Prostate gland (tissue), 2 donors: ENCODE data around the gene RSPH1. TPM values are rescaled to one million over a fixed set of nuclear protein-coding genes. Genes with fewer than 3 reads are reported as not detected.

Experiments
- DNase-seq: peaks from one replicate; pipeline ENCODE4 v3.0.0-alpha.2; 2019; ENCODE audit warnings: low spot score
- H3K27ac ChIP-seq, 2 donors: fragments of 200-600 bp; sonication (generic); 2 replicates each; pipeline ENCODE4 v1.5.1; 2017 to 2019
- H3K27me3 ChIP-seq: fragments of 200-600 bp; sonication (generic); replicated peaks from 2 replicates; pipeline ENCODE4 v1.5.1; 2019; ENCODE audit not compliant: insufficient read depth
- H3K36me3 ChIP-seq, 2 donors: fragments of 200-600 bp; sonication (generic); 1 replicate in 1 of 2; 2 replicates in 1 of 2; pipeline versions ENCODE4 v1.5.1 to v1.8.1; 2017 to 2019
- H3K4me1 ChIP-seq: fragments of 200-600 bp; sonication (generic); replicated peaks from 2 replicates; pipeline ENCODE4 v1.5.1; 2019
- H3K4me3 ChIP-seq, 2 donors: fragments of 200-600 bp; sonication (generic); 2 replicates each; pipeline ENCODE4 v1.5.1; 2017 to 2019
- H3K9me3 ChIP-seq: fragments of 200-600 bp; sonication (generic); 2 replicates; pipeline ENCODE4 v1.5.1; 2017
- CTCF ChIP-seq, 4 experiments: fragments of 200-600 bp in 2 of 4; fragments of 450-650 bp in 2 of 4; sonication (generic) in 2 of 4; IDR thresholded peaks; 1 replicate in 3 of 4; 2 replicates in 1 of 4; pipeline ENCODE4 v1.5.1; 2016 to 2019; ENCODE audit warnings: antibody characterized with exemption in 4 of 4, mild to moderate bottlenecking in 2 of 4, moderate library complexity in 2 of 4
- POLR2A ChIP-seq: fragments of 450-650 bp; IDR thresholded peaks from one replicate; pipeline ENCODE4 v1.6.1; 2016; ENCODE audit warnings: antibody characterized with exemption, mild to moderate bottlenecking
- POLR2AphosphoS5 ChIP-seq: sonication (generic); formaldehyde crosslinking; IDR thresholded peaks from one replicate; pipeline ENCODE4 v1.6.1; 2017; ENCODE audit warnings: antibody characterized with exemption
- WGBS: methylation state at CpG from one replicate; pipeline ENCODE4 v1.1.5; 2018; 5-methylcytosine and 5-hydroxymethylcytosine counted together
- intact Hi-C: fragments of 100-400 bp; cut with DNase I; formaldehyde crosslinking; loops from one replicate; pipeline ENCODE4 v1.14.2; 2022
- total RNA-seq, 2 donors: library from RNA; depleted of rRNA; stranded (reverse); fragments of >200 nt; gene quantifications; one replicate each; pipeline ENCODE4 v1.1.0, GENCODE V29; 2016

Gene RSPH1
- total RNA-seq, 2 donors from 2014 or later, result 1.6 to 2.6 TPM

- no peaks in the 10 kb centered on the region for H3K36me3 ChIP-seq
- H3K27me3 ChIP-seq, result no peaks in the 10 kb centered on the region
- no peak overlapping the region for H3K27ac ChIP-seq
- DNase-seq, result no peak
- intact Hi-C loops, result loop anchor here (5.0 kb wide), 1 partner anchor 300 kb away; no protein-coding TSS in a partner anchor
- H3K4me1 ChIP-seq, result no peaks in the 10 kb centered on the region
- no peaks in the 10 kb centered on the region for H3K9me3 ChIP-seq
- TF ChIP-seq POLR2AphosphoS5, result no peak
- no peak for TF ChIP-seq POLR2A
- H3K4me3 ChIP-seq, result no peak overlapping the region
- 93% methylated on average over 10 of the region's 10 CpGs for WGBS
These were observed 48.3 kb downstream of the RSPH1 start for GRCh38 chr21:42447732-42448131.

- 82% methylated on average over 14 of the region's 14 CpGs for WGBS
- intact Hi-C loops, result loop anchor here (5.0 kb wide), 1 partner anchor 300 kb away; no protein-coding TSS in a partner anchor
- Histone ChIP-seq H3K27ac (no peak overlapping the region), H3K4me1 (no peaks in the 10 kb centered on the region), H3K9me3 (no peaks in the 10 kb centered on the region), H3K4me3 (no peak overlapping the region), H3K27me3 (no peaks in the 10 kb centered on the region), H3K36me3 (no peaks in the 10 kb centered on the region)
- DNase-seq, result no peak
- no peak for TF ChIP-seq POLR2AphosphoS5
These were observed 48.8 kb downstream of the RSPH1 start for GRCh38 chr21:42447182-42447581.

GRCh38 chr21:42446531-42446930, 49.5 kb downstream of the RSPH1 start:
- H3K27ac ChIP-seq, result no peak overlapping the region
- TF ChIP-seq POLR2AphosphoS5 (no peak), POLR2A (no peak), CTCF (IDR thresholded peaks at IDR 0.05) (no peak)
- intact Hi-C loops, result loop anchor here (5.0 kb wide), 1 partner anchor 299 kb away; no protein-coding TSS in a partner anchor
- no peaks in the 10 kb centered on the region for H3K9me3 ChIP-seq
- no peak for DNase-seq
- no peaks in the 10 kb centered on the region for H3K27me3 ChIP-seq
- no peak overlapping the region for H3K4me3 ChIP-seq
- no peaks in the 10 kb centered on the region for H3K36me3 ChIP-seq
- no peaks in the 10 kb centered on the region for H3K4me1 ChIP-seq
- 94% methylated on average over 4 of the region's 4 CpGs for WGBS

GRCh38 chr21:42445311-42445710, 50.7 kb downstream of the RSPH1 start:
- Histone ChIP-seq H3K4me1 (no peaks in the 10 kb centered on the region), H3K27ac (no peak overlapping the region), H3K9me3 (no peaks in the 10 kb centered on the region), H3K4me3 (no peak overlapping the region), H3K36me3 (no peaks in the 10 kb centered on the region), H3K27me3 (no peaks in the 10 kb centered on the region)
- intact Hi-C loops, result loop anchor here (5.0 kb wide), 1 partner anchor 298 kb away; no protein-coding TSS in a partner anchor
- WGBS, result 84% methylated on average over 7 of the region's 7 CpGs
- TF ChIP-seq CTCF (IDR thresholded peaks at IDR 0.05) (no peak), POLR2AphosphoS5 (no peak), POLR2A (no peak)
- DNase-seq, result no peak

- DNase-seq, result no peak
- 89% methylated on average over 10 of the region's 10 CpGs for WGBS
- TF ChIP-seq POLR2AphosphoS5, result no peak
- no peak for TF ChIP-seq POLR2A
- no peak for TF ChIP-seq CTCF (IDR thresholded peaks at IDR 0.05)
- no peaks in the 10 kb centered on the region for H3K27me3 ChIP-seq
- H3K4me3 ChIP-seq, result no peak overlapping the region
- H3K9me3 ChIP-seq, result no peaks in the 10 kb centered on the region
- intact Hi-C loops, result loop anchor here (5.0 kb wide), 1 partner anchor 297 kb away; no protein-coding TSS in a partner anchor
- no peak overlapping the region for H3K27ac ChIP-seq
- H3K36me3 ChIP-seq, result no peaks in the 10 kb centered on the region
- H3K4me1 ChIP-seq, result no peaks in the 10 kb centered on the region
These were observed 51.3 kb downstream of the RSPH1 start for GRCh38 chr21:42444745-42445059.
